Psoas muscle (tissue), 8 donors: ENCODE data around the gene MRPL2. TPM values are rescaled to one million over a fixed set of nuclear protein-coding genes. Genes with fewer than 3 reads are reported as not detected.

Source experiments
- ATAC-seq, 4 donors: fragments of 200-7000 bp; cut with Tn5 transposase; one replicate each; pipeline ENCODE4 v1.9.1; 2020; ENCODE audit warnings: moderate library complexity in 3 of 4, mild to moderate bottlenecking in 2 of 4
- DNase-seq, 2 donors: peaks; one replicate each; pipeline ENCODE4 v3.0.0-alpha.2; 2020
- H3K27ac ChIP-seq: fragments of 200-600 bp; one replicate; pipeline ENCODE4 v1.8.0; 2022
- H3K27me3 ChIP-seq, 3 donors: fragments of 200-600 bp in 1 of 3; one replicate each; pipeline versions ENCODE4 v1.6.1 to v1.8.0; 2013 to 2022; ENCODE audit warnings: low read length in 2 of 3, mild to moderate bottlenecking in 2 of 3, moderate library complexity in 1 of 3; ENCODE audit not compliant: insufficient read depth in 3 of 3
- H3K36me3 ChIP-seq, 2 donors: fragments of 200-600 bp in 1 of 2; one replicate each; pipeline versions ENCODE4 v1.6.1 to v1.8.0; 2013 to 2022; ENCODE audit warnings: low read depth in 1 of 2, mild to moderate bottlenecking in 1 of 2, moderate library complexity in 1 of 2; ENCODE audit not compliant: insufficient read depth in 1 of 2
- H3K4me1 ChIP-seq: fragments of 200-600 bp; one replicate; pipeline ENCODE4 v1.8.0; 2022
- H3K4me3 ChIP-seq: fragments of 200-600 bp; one replicate; pipeline ENCODE4 v1.8.0; 2022; ENCODE audit warnings: mild to moderate bottlenecking
- H3K9me3 ChIP-seq: fragments of 200-600 bp; one replicate; pipeline ENCODE4 v1.8.0; 2022
- WGBS, 3 donors: extraction: QIAGEN DNeasy Blood & Tissue Kit; methylation state at CpG; one replicate each; pipeline versions ENCODE4 v1.1.6 to v1.1.7; 2013; 5-methylcytosine and 5-hydroxymethylcytosine counted together
- intact Hi-C, 2 donors: fragments of 100-400 bp; cut with DNase I; formaldehyde crosslinking; loops; one replicate each; pipeline versions ENCODE4 v1.11.0 to v1.14.2; 2022
- polyA plus RNA-seq, 3 donors: library from polyadenylated mRNA; stranded (reverse); fragments of 200-250 nt; gene quantifications; one replicate each; pipeline ENCODE4 v1.2.3, GENCODE V29; 2013
- total RNA-seq, 4 donors: library from RNA; stranded (reverse); fragmentation: NEBNext Ultra II Directional in 2 of 4; extraction: Animal tissue kit (Norgen Biotek cat#: 25700) in 2 of 4; gene quantifications; one replicate each; pipeline versions ENCODE4 v1.2.1 to v1.2.4, GENCODE V29; 2021 to 2023
- TF ChIP-seq, protein P1 (sequence below): fragments of 200-600 bp; IDR thresholded peaks from one replicate; pipeline ENCODE4 v1.8.0; 2022; ENCODE audit warnings: antibody characterized with exemption
- donor health status: healthy with polysubstance abuse.
- donor health status: DM: no; HTN: no; CAD: no; lungs with moderate emphysema.
- donor health status: Bipolar disorder and iron deficiency.
- donor health status: healthy.
- donor health status: DM: yes; HTN: yes; CAD: no.
- donor health status: DM: no; HTN: no; CAD: no.
- donor health status: DM: no; HTN: no; CAD: no.
- donor health status: DM: yes; HTN: yes; CAD: no.

Gene MRPL2
- total and polyA plus RNA-seq, 7 donors = 61.3 to 139 (median 91.2) TPM

DNA sequence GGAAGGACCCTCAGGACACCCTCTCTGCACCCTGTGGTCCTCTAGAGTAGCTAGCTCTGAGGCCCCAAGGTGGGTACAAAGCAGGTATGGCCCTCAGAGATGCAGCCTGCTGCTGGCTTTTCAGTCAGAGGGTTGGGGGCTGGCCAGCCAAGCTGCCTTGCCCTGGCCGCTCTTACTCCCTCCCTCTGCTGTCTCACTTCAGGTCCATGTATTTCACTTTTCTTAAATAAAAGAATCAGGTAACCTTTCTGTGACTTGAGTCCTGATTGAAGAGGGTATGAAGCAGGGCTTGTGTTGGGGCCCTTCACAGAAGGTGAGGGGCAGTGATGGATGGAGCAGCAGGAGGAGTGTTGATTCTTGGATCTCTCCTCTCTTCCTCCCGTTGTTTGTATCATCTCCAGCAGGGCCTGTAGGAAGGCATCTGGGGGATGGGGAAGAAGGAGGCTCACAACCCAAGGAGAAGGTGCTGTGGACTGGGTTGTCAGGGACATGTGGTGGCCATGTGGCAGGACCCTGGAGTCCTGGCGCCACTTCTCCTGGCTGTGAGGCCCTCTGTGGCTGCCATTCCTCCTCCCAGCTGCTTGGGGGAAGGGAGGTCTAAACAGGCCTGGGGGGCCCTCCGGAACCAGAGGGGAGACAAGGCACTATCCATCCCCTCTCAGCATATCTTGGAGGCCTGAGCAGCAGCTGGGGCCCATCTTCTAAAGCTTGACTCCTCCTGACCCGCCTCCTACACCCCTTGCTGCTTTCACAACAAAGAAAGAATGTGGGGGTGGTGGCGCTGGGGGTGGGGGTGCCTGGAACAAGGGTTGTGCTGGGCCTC is 15.8 kb upstream of the MRPL2 start:
- Histone ChIP-seq H3K4me3 (no peak overlapping the region), H3K4me1 (peaks cover 5% of the 10 kb centered on the region), H3K36me3 (peaks cover 0 to 49% of the 10 kb centered on the region in 2 donors), H3K27ac (no peak overlapping the region), H3K27me3 (peaks cover 0 to 20% (median 12%) of the 10 kb centered on the region in 3 donors), H3K9me3 (no peaks in the 10 kb centered on the region)
- TF ChIP-seq, protein P1, sequence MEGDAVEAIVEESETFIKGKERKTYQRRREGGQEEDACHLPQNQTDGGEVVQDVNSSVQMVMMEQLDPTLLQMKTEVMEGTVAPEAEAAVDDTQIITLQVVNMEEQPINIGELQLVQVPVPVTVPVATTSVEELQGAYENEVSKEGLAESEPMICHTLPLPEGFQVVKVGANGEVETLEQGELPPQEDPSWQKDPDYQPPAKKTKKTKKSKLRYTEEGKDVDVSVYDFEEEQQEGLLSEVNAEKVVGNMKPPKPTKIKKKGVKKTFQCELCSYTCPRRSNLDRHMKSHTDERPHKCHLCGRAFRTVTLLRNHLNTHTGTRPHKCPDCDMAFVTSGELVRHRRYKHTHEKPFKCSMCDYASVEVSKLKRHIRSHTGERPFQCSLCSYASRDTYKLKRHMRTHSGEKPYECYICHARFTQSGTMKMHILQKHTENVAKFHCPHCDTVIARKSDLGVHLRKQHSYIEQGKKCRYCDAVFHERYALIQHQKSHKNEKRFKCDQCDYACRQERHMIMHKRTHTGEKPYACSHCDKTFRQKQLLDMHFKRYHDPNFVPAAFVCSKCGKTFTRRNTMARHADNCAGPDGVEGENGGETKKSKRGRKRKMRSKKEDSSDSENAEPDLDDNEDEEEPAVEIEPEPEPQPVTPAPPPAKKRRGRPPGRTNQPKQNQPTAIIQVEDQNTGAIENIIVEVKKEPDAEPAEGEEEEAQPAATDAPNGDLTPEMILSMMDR = no peak
- WGBS, 3 donors = 66 to 72% (median 70%) methylated on average over 5 to 6 of the region's 6 CpGs
- ATAC-seq (peak in 1 of 4 donors; percentile 13), DNase-seq (no peak)
- intact Hi-C loops = loop anchor here in 1 of 2 donors (5.0 kb wide), 2 partner anchors 47 to 67 kb away; no protein-coding TSS in a partner anchor

DNA sequence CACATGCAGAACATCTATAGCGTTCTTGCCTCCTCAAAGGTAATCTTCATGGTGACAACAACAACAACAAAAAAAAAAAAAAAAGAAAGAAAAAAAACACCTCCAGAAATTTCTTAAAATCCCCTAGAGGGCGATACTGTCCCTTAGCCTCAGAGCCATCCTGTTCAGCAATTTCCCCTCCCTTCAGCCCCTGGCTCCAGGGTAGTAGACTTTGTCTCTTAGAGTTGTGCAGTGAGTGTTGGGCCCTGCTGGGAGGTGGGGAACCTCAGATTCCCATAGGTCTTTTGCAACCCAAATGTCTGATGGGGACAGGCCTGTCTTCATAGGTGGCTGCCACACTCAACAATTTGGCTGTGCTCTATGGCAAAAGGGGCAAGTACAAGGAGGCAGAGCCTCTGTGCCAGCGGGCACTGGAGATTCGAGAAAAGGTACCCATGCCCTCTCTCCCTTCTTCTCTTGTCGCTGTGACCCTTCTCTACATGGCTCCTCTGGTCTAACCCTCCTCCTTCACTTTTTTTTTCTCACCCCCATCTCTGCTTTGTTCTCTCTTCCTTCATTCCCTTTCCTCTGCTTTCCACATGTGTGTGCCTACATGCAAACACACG is 10.9 kb upstream of the MRPL2 start:
- intact Hi-C loops = loop anchor here in 1 of 2 donors (5.0 kb wide), 2 partner anchors 52 to 72 kb away; no protein-coding TSS in a partner anchor

DNA sequence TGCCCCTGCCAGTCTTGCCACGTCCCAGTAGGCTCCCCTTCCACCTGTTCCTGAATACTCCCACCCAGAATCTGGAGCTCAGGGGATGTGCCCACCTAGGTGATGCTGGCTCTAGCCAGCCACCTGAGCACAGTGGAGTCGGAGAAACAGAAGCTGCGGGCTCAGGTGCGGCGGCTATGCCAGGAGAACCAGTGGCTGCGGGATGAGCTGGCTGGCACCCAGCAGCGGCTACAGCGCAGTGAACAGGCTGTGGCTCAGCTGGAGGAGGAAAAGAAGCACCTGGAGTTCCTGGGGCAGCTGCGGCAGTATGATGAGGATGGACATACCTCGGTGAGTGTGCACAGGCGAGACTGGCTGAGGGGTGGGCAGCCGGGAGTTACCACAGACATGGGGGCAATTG is 3.6 kb upstream of the MRPL2 start:
- no peak overlapping the region for H3K27ac ChIP-seq
- no peak for DNase-seq
- intact Hi-C loops = no loop called here
- 93 to 95% (median 94%) methylated on average over 12 of the region's 12 CpGs for WGBS, 3 donors
- ATAC-seq = no peak
- no peaks in the 10 kb centered on the region for H3K27me3 ChIP-seq
- TF ChIP-seq, protein P1 = no peak
- H3K4me3 ChIP-seq = no peak overlapping the region
- H3K36me3 ChIP-seq = peaks cover 0 to 63% of the 10 kb centered on the region in 2 donors
- peaks cover 14% of the 10 kb centered on the region for H3K4me1 ChIP-seq
- H3K9me3 ChIP-seq = no peaks in the 10 kb centered on the region

More for the DNA sequence above, 10.9 kb upstream of the MRPL2 start:
- ATAC-seq (peak in 2 of 4 donors; percentile 36 to 50), DNase-seq (no peak)
- Histone ChIP-seq H3K36me3 (peaks cover 0 to 87% of the 10 kb centered on the region in 2 donors), H3K4me3 (no peak overlapping the region), H3K27me3 (peaks cover 0 to 3% (median 0%) of the 10 kb centered on the region in 3 donors), H3K4me1 (no peaks in the 10 kb centered on the region), H3K27ac (no peak overlapping the region), H3K9me3 (no peaks in the 10 kb centered on the region)
- TF ChIP-seq, protein P1 = peak; percentile 11
- WGBS, 3 donors = 64 to 74% (median 67%) methylated on average over 6 of the region's 6 CpGs

DNA sequence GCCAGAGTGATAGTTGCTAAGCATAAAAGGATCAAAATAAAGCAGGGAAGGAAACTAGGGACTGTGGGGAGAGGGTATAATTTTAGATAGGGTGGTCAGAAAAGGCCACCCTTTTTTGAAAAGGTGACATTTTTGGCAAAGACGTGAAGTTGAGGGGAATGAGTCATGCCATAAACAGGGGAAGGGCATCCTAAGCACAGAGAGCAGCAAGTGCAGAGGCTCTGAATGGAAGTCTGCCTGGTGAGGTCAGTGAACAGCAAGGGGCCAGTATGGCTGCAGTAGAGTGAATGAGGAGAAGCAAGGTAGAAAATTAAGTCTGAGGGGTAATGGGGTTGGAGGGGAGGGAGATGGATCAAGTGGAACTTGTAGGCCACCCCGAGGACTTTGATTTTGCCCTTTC is 2.6 kb upstream of the MRPL2 start:
- WGBS, 3 donors = 79 to 83% (median 82%) methylated on average over 2 of the region's 2 CpGs
- TF ChIP-seq, protein P1 = no peak
- Histone ChIP-seq H3K4me3 (no peak overlapping the region), H3K27me3 (no peaks in the 10 kb centered on the region), H3K27ac (no peak overlapping the region), H3K9me3 (no peaks in the 10 kb centered on the region), H3K4me1 (peaks cover 18% of the 10 kb centered on the region), H3K36me3 (peaks cover 0 to 66% of the 10 kb centered on the region in 2 donors)
- intact Hi-C loops = loop anchor here in 1 of 2 donors (2.0 kb wide), 1 partner anchor 49 kb away; the partner anchor contains the start of gene MEA1
- no peak for ATAC-seq
- no peak for DNase-seq
